Spinal cord (tissue), 10 donors: ENCODE measurements around the gene PKNOX2. TPM values are rescaled to one million over a fixed set of nuclear protein-coding genes. Genes with fewer than 3 reads are reported as not detected.

Experiments used
- DNase-seq, 6 donors: peaks; one replicate each; pipeline versions ENCODE4 v3.0.0 to v3.0.0-alpha.2; 2013 to 2015; ENCODE audit warnings: low spot score in 6 of 6, low read depth in 4 of 6
- H3K27ac ChIP-seq: one replicate; pipeline ENCODE4 v1.5.1; 2013; ENCODE audit warnings: low read depth, low read length, control low read depth
- H3K27me3 ChIP-seq: one replicate; pipeline ENCODE4 v1.6.1; 2013; ENCODE audit warnings: low read length; ENCODE audit not compliant: control insufficient read depth, insufficient read depth
- H3K36me3 ChIP-seq: one replicate; pipeline ENCODE4 v1.6.1; 2013; ENCODE audit warnings: low read length; ENCODE audit not compliant: control insufficient read depth, insufficient read depth
- H3K4me1 ChIP-seq: one replicate; pipeline ENCODE4 v1.6.1; 2013; ENCODE audit warnings: low read length; ENCODE audit not compliant: control insufficient read depth, insufficient read depth
- H3K4me3 ChIP-seq: one replicate; pipeline ENCODE4 v1.5.1; 2013; ENCODE audit warnings: low read depth, low read length, control low read depth
- H3K9me3 ChIP-seq: one replicate; pipeline ENCODE4 v1.6.1; 2013; ENCODE audit warnings: low read length; ENCODE audit not compliant: control insufficient read depth, insufficient read depth
- WGBS: methylation state at CpG from one replicate; pipeline ENCODE4 v1.1.5; 2013; ENCODE audit warnings: missing lambda C conversion rate; ENCODE audit not compliant: insufficient coverage; 5-methylcytosine and 5-hydroxymethylcytosine counted together
- polyA plus RNA-seq, 2 donors: library from polyadenylated mRNA; unstranded; fragments of 120-200 nt; gene quantifications; one replicate each; pipeline ENCODE4 v1.2.1, GENCODE V29; 2013; ENCODE audit not compliant: insufficient read length in 2 of 2
- total RNA-seq, 2 donors: library from RNA; depleted of rRNA in 1 of 2; stranded (reverse); fragments of 120-200 nt in 1 of 2; fragments of >200 nt in 1 of 2; gene quantifications; one replicate each; pipeline versions ENCODE4 v1.2.3 to v1.2.4, GENCODE V29; 2013 to 2014
- donor health status: healthy.

Gene PKNOX2
- total and polyA plus RNA-seq, 4 donors: 10.6 to 41.2 (median 26.6) TPM

- 62% methylated on average over 4 of the region's 6 CpGs for WGBS
- no peak overlapping the region for H3K4me3 ChIP-seq
- H3K27me3 ChIP-seq: no peaks in the 10 kb centered on the region
- peak in 1 of 6 donors; percentile 74 for DNase-seq
- no peak overlapping the region for H3K27ac ChIP-seq
- H3K9me3 ChIP-seq: no peaks in the 10 kb centered on the region
- H3K4me1 ChIP-seq: peaks cover 43% of the 10 kb centered on the region
- H3K36me3 ChIP-seq: peaks cover 6% of the 10 kb centered on the region
Measured at GRCh38 chr11:125271483-125272091, 107.0 kb downstream of the PKNOX2 start.

- peaks cover 6% of the 10 kb centered on the region for H3K36me3 ChIP-seq
- no peaks in the 10 kb centered on the region for H3K9me3 ChIP-seq
- peaks cover 42% of the 10 kb centered on the region for H3K4me1 ChIP-seq
- H3K27ac ChIP-seq: no peak overlapping the region
- no peaks in the 10 kb centered on the region for H3K27me3 ChIP-seq
- no peak overlapping the region for H3K4me3 ChIP-seq
- WGBS: 80% methylated on average over 1 of the region's 3 CpGs
- DNase-seq: no peak
Measured at GRCh38 chr11:125272092-125272491, 107.5 kb downstream of the PKNOX2 start.

GRCh38 chr11:125272821-125273220 lies 108.3 kb downstream of the PKNOX2 start:
- H3K4me1 ChIP-seq: peaks cover 42% of the 10 kb centered on the region
- WGBS: 42% methylated on average over 9 of the region's 10 CpGs
- H3K4me3 ChIP-seq: no peak overlapping the region
- H3K9me3 ChIP-seq: no peaks in the 10 kb centered on the region
- peaks cover 6% of the 10 kb centered on the region for H3K36me3 ChIP-seq
- no peaks in the 10 kb centered on the region for H3K27me3 ChIP-seq
- peak overlapping the region; percentile 37 for H3K27ac ChIP-seq
- peak in 1 of 6 donors; percentile 56 for DNase-seq

- Histone ChIP-seq H3K4me3 (no peak overlapping the region), H3K4me1 (peaks cover 34% of the 10 kb centered on the region), H3K27ac (peak overlapping the region; percentile 37), H3K36me3 (peaks cover 8% of the 10 kb centered on the region), H3K27me3 (no peaks in the 10 kb centered on the region), H3K9me3 (no peaks in the 10 kb centered on the region)
- WGBS: 94% methylated on average over 4 of the region's 5 CpGs
- no peak for DNase-seq
Measured at GRCh38 chr11:125273519-125274000, 109.0 kb downstream of the PKNOX2 start.

- no peaks in the 10 kb centered on the region for H3K9me3 ChIP-seq
- H3K27ac ChIP-seq: no peak overlapping the region
- peaks cover 35% of the 10 kb centered on the region for H3K4me1 ChIP-seq
- no peak overlapping the region for H3K4me3 ChIP-seq
- WGBS: 91% methylated on average over 10 of the region's 11 CpGs
- DNase-seq: no peak
- no peaks in the 10 kb centered on the region for H3K27me3 ChIP-seq
- peaks cover 8% of the 10 kb centered on the region for H3K36me3 ChIP-seq
Measured at GRCh38 chr11:125274309-125274708, 109.8 kb downstream of the PKNOX2 start.

GRCh38 chr11:125274774-125275173 lies 110.2 kb downstream of the PKNOX2 start:
- Histone ChIP-seq H3K4me1 (peaks cover 37% of the 10 kb centered on the region), H3K27ac (no peak overlapping the region), H3K36me3 (peaks cover 8% of the 10 kb centered on the region), H3K4me3 (no peak overlapping the region), H3K9me3 (no peaks in the 10 kb centered on the region), H3K27me3 (no peaks in the 10 kb centered on the region)
- 92% methylated on average over 4 of the region's 4 CpGs for WGBS
- no peak for DNase-seq

- H3K9me3 ChIP-seq: no peaks in the 10 kb centered on the region
- H3K27me3 ChIP-seq: no peaks in the 10 kb centered on the region
- WGBS: 67% methylated on average over 5 of the region's 5 CpGs
Measured at GRCh38 chr11:125275905-125276618, 111.5 kb downstream of the PKNOX2 start.

GRCh38 chr11:125276619-125276976 lies 112.0 kb downstream of the PKNOX2 start:
- no peak for DNase-seq
- no peak overlapping the region for H3K27ac ChIP-seq

More at GRCh38 chr11:125275905-125276618, 111.5 kb downstream of the PKNOX2 start:
- Histone ChIP-seq H3K4me1 (peaks cover 37% of the 10 kb centered on the region), H3K36me3 (peaks cover 8% of the 10 kb centered on the region), H3K4me3 (no peak overlapping the region), H3K27ac (no peak overlapping the region)
- DNase-seq: no peak

GRCh38 chr11:125279676-125280418 lies 115.3 kb downstream of the PKNOX2 start:
- no peak overlapping the region for H3K27ac ChIP-seq
- peak in 2 of 6 donors; percentile 64 to 71 for DNase-seq
- WGBS: 70% methylated on average over 4 of the region's 8 CpGs

More at GRCh38 chr11:125276619-125276976, 112.0 kb downstream of the PKNOX2 start:
- peaks cover 37% of the 10 kb centered on the region for H3K4me1 ChIP-seq
- no peak overlapping the region for H3K4me3 ChIP-seq
- no peaks in the 10 kb centered on the region for H3K27me3 ChIP-seq
- peaks cover 8% of the 10 kb centered on the region for H3K36me3 ChIP-seq
- no peaks in the 10 kb centered on the region for H3K9me3 ChIP-seq

More at GRCh38 chr11:125279676-125280418, 115.3 kb downstream of the PKNOX2 start:
- Histone ChIP-seq H3K4me3 (no peak overlapping the region), H3K9me3 (no peaks in the 10 kb centered on the region), H3K4me1 (peaks cover 25% of the 10 kb centered on the region), H3K36me3 (peaks cover 2% of the 10 kb centered on the region), H3K27me3 (no peaks in the 10 kb centered on the region)
